HepG2 (cell line): ENCODE data around the gene FAM168A. TPM values are rescaled to one million over a fixed set of nuclear protein-coding genes. Genes with fewer than 3 reads are reported as not detected.

ENCODE experiments used
- ATAC-seq: fragments of 200-7000 bp; cut with Tn5 transposase; 3 replicates; pipeline ENCODE4 v1.9.1; 2020; ENCODE audit warnings: mild to moderate bottlenecking, moderate library complexity
- BruUV-seq: library from RNA; stranded (reverse); fragments of 400-500 nt; replicated peaks from 2 replicates; lab custom pipeline; 2021; lab: Mats Ljungman, UMichigan
- CTCF ChIA-PET: fragments of 300-600 bp; formaldehyde crosslinking; extraction: SDS; loops from one replicate; lab custom pipeline; 2021; ENCODE audit warnings: low total read pairs, inconsistent platforms, low intra/inter-chr PET ratio; lab: Yijun Ruan, JAX
- POLR2A ChIA-PET: fragments of 350-600 bp; sonication (Branson Sonifier 250); formaldehyde crosslinking; loops from one replicate; lab custom pipeline; 2020; ENCODE audit warnings: antibody characterized with exemption, inconsistent platforms; lab: Yijun Ruan, JAX
- DNase-seq: peaks from one replicate; pipeline ENCODE4 v3.0.0-alpha.2; 2015; ENCODE audit warnings: low spot score
- FAIRE-seq: peaks from 3 replicates; lab custom pipeline; 2011; peaks lifted over from hg19 to GRCh38; lab: Jason Lieb, UNC
- H2AFZ ChIP-seq: one replicate; pipeline ENCODE4 v1.6.1; 2011; ENCODE audit warnings: low read length, inconsistent platforms
- H3K27ac ChIP-seq: fragments of 300-600 bp; 3 replicates; pipeline ENCODE4 v1.8.0; 2011; ENCODE audit warnings: mixed run types, mild to moderate bottlenecking, mixed read lengths, low read length, inconsistent platforms; ENCODE audit not compliant: insufficient read depth; ENCODE audit errors: extremely low read length
- H3K27me3 ChIP-seq, 2 experiments: fragments of 200-600 bp in 1 of 2; 2 replicates in 1 of 2; 3 replicates in 1 of 2; pipeline versions ENCODE4 v1.6.0 to v1.8.0; 2011; ENCODE audit warnings: low read length in 2 of 2, mild to moderate bottlenecking in 2 of 2, moderate library complexity in 2 of 2, inconsistent platforms in 1 of 2; ENCODE audit not compliant: insufficient read depth in 2 of 2, control insufficient read depth in 1 of 2
- H3K36me3 ChIP-seq, 2 experiments: fragments of 200-600 bp in 1 of 2; replicated peaks in 1 of 2; 2 replicates in 1 of 2; 3 replicates in 1 of 2; pipeline versions ENCODE4 v1.5.1 to v1.8.0; 2011; ENCODE audit warnings: low read length in 2 of 2, inconsistent platforms in 1 of 2; ENCODE audit not compliant: insufficient read depth in 2 of 2, control insufficient read depth in 1 of 2
- H3K4me1 ChIP-seq: 2 replicates; pipeline ENCODE4 v1.5.1; 2012; ENCODE audit warnings: low read length, inconsistent platforms; ENCODE audit not compliant: insufficient read depth
- H3K4me2 ChIP-seq: 2 replicates; pipeline ENCODE4 v1.6.0; 2011; ENCODE audit warnings: low read depth, low read length, inconsistent platforms
- H3K4me3 ChIP-seq, 3 experiments: fragments of 200-600 bp in 1 of 3; sonication (generic), shearing (Covaris generic) in 1 of 3; replicated peaks in 1 of 3; 2 replicates each; pipeline ENCODE4 v1.5.1; 2011 to 2016; ENCODE audit warnings: low read length in 3 of 3, inconsistent platforms in 2 of 3, low read depth in 2 of 3, mild to moderate bottlenecking in 2 of 3, control low read depth in 1 of 3, mixed read lengths in 1 of 3; ENCODE audit not compliant: insufficient read depth in 1 of 3
- H3K79me2 ChIP-seq: one replicate; pipeline ENCODE4 v1.6.1; 2011; ENCODE audit warnings: low read length, inconsistent platforms; ENCODE audit not compliant: insufficient read depth
- H3K9ac ChIP-seq: 2 replicates; pipeline ENCODE4 v1.6.0; 2011; ENCODE audit warnings: mild to moderate bottlenecking, low read depth, low read length, inconsistent platforms; ENCODE audit not compliant: insufficient read depth
- H3K9me3 ChIP-seq: 2 replicates; pipeline ENCODE4 v1.5.1; 2012; ENCODE audit warnings: mild to moderate bottlenecking, low read length
- H4K20me1 ChIP-seq: 2 replicates; pipeline ENCODE4 v1.6.0; 2011; ENCODE audit warnings: inconsistent platforms, mild to moderate bottlenecking, low read length, moderate library complexity; ENCODE audit not compliant: insufficient read depth
- CHCHD3 ChIP-seq: sonication (generic); formaldehyde crosslinking; IDR thresholded peaks from 2 replicates; pipeline ENCODE4 v1.8.0; 2022; ENCODE audit warnings: mild to moderate bottlenecking, missing genetic modification reagents, moderate library complexity
- HDAC1 ChIP-seq: sonication (generic); formaldehyde crosslinking; IDR thresholded peaks from 2 replicates; pipeline ENCODE4 v1.5.1; 2020; ENCODE audit warnings: mild to moderate bottlenecking, missing genetic modification reagents
- IKZF4 ChIP-seq: sonication (generic); formaldehyde crosslinking; IDR thresholded peaks from 2 replicates; pipeline ENCODE4 v1.5.1; 2020; ENCODE audit warnings: borderline replicate concordance, mild to moderate bottlenecking, low read depth, missing genetic modification reagents; ENCODE audit errors: not compliant biosample characterization
- TAF15 ChIP-seq: fragments of 200-400 bp; formaldehyde crosslinking; IDR thresholded peaks from one replicate; pipeline ENCODE4 v1.6.1; 2018; ENCODE audit warnings: mild to moderate bottlenecking, low read depth, low read length; ENCODE audit not compliant: poor library complexity, severe bottlenecking
- ZNF616 ChIP-seq: sonication (generic); formaldehyde crosslinking; IDR thresholded peaks from 2 replicates; pipeline ENCODE4 v1.5.0; 2020; ENCODE audit warnings: low read depth, mild to moderate bottlenecking, missing genetic modification reagents
- ZNF652 ChIP-seq: IDR thresholded peaks from 2 replicates; pipeline ENCODE4 v1.6.1; 2016; ENCODE audit warnings: low read depth, borderline replicate concordance
- WGBS: methylation state at CpG from one replicate; pipeline ENCODE4 v1.1.6; 2017; ENCODE audit warnings: low lambda C conversion rate; 5-methylcytosine and 5-hydroxymethylcytosine counted together
- in situ Hi-C: cut with HindIII; loops from 2 replicates; pipeline ENCODE4 v1.10.0; 2017; ENCODE audit warnings: low pct_unique_long_range_greater_than_20kb; ENCODE audit not compliant: extremely low pct_ligation_motif_present
- intact Hi-C: fragments of 100-400 bp; cut with micrococcal nuclease; formaldehyde crosslinking; loops from one replicate; pipeline ENCODE4 v1.10.0; 2022; ENCODE audit not compliant: unreplicated experiment
- polyA plus RNA-seq, 8 experiments: library from polyadenylated mRNA; depleted of rRNA in 3 of 8; stranded (reverse) in 7 of 8; unstranded in 1 of 8; fragments of >200 nt; fragmentation: Illumina TruSeq in 4 of 8; extraction: Trizol in 4 of 8; gene quantifications; 2 replicates each; pipeline versions ENCODE4 v1.2.1 to v1.2.3, GENCODE V29; 2011 to 2016; ENCODE audit warnings: low read depth in 4 of 8, missing spikeins in 1 of 8, mixed read lengths in 1 of 8; ENCODE audit not compliant: insufficient read depth in 1 of 8
- total RNA-seq, 5 experiments: library from RNA; depleted of rRNA; stranded (reverse); fragments of >200 nt; fragmentation: Illumina TruSeq; extraction: Trizol; gene quantifications; 2 replicates each; pipeline ENCODE4 v1.2.3, GENCODE V29; 2016; ENCODE audit warnings: low read depth in 1 of 5

Gene FAM168A
- total and polyA plus RNA-seq, 2 of the 13 experiments (the other 11 are each of a cell fraction or from before 2014, with no cell fraction given) = 13.9 to 15.8 TPM

GRCh38 chr11:73597336-73597955 lies 466 bp downstream of the FAM168A start (continued):
- TF ChIP-seq HDAC1 (CRISPR knock-in tag) (peak; percentile 42; the same call in 1 of the 2 replicates), TAF15 (peak; percentile 33), IKZF4 (CRISPR knock-in tag) (no peak), CHCHD3 (CRISPR knock-in tag) (0 out of 2 replicates have a peak, but pooled peaks have one; percentile 28)

GRCh38 chr11:73596547-73596946 lies 1.4 kb downstream of the FAM168A start:
- Histone ChIP-seq H3K9me3 (no peaks in the 10 kb centered on the region), H3K4me3 (peak overlapping the region; percentile 69 to 87 (median 71)), H3K9ac (peak overlapping the region; percentile 65; the same call in 1 of the 2 replicates), H3K27me3 (no peaks in the 10 kb centered on the region; a peak in 1 of 5 replicates), H3K27ac (no peak overlapping the region), H3K4me2 (peak overlapping the region; percentile 95), H4K20me1 (no peaks in the 10 kb centered on the region), H2AFZ (no peak overlapping the region), H3K79me2 (peaks cover 46% of the 10 kb centered on the region), H3K4me1 (peaks cover 54% of the 10 kb centered on the region), H3K36me3 (no peaks in the 10 kb centered on the region)
- DNase-seq (no peak), FAIRE-seq (no peak), ATAC-seq (no peak)
- no TSS peak for BruUV-seq
- TF ChIP-seq ZNF652 (CRISPR knock-in tag) (no peak), ZNF616 (CRISPR knock-in tag) (no peak)
- ChIA-PET POLR2A (no interaction called here), CTCF (no interaction called here)
- in situ Hi-C loops (no loop called here), intact Hi-C loops (no loop called here)
- WGBS = 98% methylated on average over 2 of the region's 2 CpGs
